GM12891 (cell line): Measurements from ENCODE around the gene HECTD4.

Source experiments
- DNase-seq: peaks from one replicate; pipeline ENCODE4 v3.0.0; 2011; ENCODE audit warnings: low spot score; ENCODE audit not compliant: insufficient read length
- FAIRE-seq: peaks from 2 replicates; lab custom pipeline; 2011; peaks lifted over from hg19 to GRCh38; lab: Jason Lieb, UNC
- PAX5 ChIP-seq: IDR thresholded peaks from 2 replicates; pipeline ENCODE4 v1.6.1; 2011; ENCODE audit warnings: low read length, moderate library complexity, mild to moderate bottlenecking; ENCODE audit not compliant: insufficient read depth, severe bottlenecking
- POLR2A ChIP-seq: IDR thresholded peaks from 2 replicates; pipeline ENCODE4 v1.6.1; 2011; ENCODE audit warnings: low read depth, low read length, control low read depth
- POLR2AphosphoS5 ChIP-seq: IDR thresholded peaks from 2 replicates; pipeline ENCODE4 v1.6.1; 2011; ENCODE audit warnings: low read depth, low read length, control low read depth
- POU2F2 ChIP-seq: IDR thresholded peaks from 2 replicates; pipeline ENCODE4 v1.6.1; 2011; ENCODE audit warnings: low read depth, mild to moderate bottlenecking, control low read depth, low read length, moderate library complexity
- SPI1 ChIP-seq: IDR thresholded peaks from 2 replicates; pipeline ENCODE4 v1.6.1; 2011; ENCODE audit warnings: low read depth, low read length, control low read depth
- TAF1 ChIP-seq: IDR thresholded peaks from 2 replicates; pipeline ENCODE4 v1.6.1; 2011; ENCODE audit warnings: low read depth, low read length, control low read depth

Gene HECTD4

DNA sequence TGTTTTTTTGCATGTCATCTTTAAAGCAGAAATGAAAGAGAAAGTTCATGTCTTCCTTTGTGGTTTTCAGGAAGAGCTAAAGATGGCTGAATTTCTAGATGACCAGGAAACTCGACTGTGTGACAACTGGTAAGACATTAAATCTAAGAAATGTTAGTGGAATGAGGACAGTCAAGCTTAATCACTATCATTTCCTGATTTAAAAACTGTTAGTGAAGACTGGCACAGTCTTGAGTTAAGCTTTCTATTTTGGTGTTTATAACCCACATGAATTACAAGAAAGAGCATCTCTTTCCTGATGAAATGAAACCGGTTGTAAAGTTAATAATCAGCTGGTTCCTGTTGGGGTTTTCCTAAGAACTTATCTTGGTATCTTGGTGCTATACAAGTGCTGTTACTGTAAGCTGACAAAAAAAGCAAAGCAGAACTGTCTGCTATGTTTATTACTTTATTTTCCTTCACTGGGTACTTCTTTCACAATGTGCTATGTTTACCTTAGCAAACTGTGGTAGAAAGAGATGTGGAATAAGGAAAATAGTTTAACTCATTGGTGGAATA, 251.7 kb downstream of the HECTD4 start:
- TF ChIP-seq SPI1 (peak; percentile 45; the same call in 1 of the 2 replicates), TAF1 (no peak), POLR2A (no peak)
- no peak for DNase-seq
- peak; percentile 58 for FAIRE-seq

DNA sequence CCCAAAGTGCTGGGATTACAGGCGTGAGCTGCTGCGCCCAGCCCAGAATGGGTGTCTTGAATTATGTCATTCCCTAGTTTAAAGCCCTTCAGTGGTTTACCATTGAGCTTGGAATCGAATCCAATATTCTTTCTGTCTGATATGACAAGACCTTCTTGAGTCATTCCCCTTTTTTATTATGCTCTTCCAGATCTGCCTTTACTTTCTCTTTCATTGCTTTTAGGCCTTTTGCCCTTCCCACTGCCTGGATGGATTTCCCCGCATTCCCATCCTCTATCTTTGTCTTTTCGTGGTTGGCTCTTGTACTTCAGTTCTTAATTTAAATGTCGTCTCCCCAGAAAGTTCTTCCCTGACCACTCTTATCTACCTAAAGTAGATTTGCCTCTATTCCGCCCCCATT, 255.3 kb downstream of the HECTD4 start:
- TF ChIP-seq POLR2AphosphoS5 (no peak), POU2F2 (no peak), PAX5 (no peak), TAF1 (no peak), POLR2A (no peak)
- FAIRE-seq = no peak
- DNase-seq = no peak

DNA sequence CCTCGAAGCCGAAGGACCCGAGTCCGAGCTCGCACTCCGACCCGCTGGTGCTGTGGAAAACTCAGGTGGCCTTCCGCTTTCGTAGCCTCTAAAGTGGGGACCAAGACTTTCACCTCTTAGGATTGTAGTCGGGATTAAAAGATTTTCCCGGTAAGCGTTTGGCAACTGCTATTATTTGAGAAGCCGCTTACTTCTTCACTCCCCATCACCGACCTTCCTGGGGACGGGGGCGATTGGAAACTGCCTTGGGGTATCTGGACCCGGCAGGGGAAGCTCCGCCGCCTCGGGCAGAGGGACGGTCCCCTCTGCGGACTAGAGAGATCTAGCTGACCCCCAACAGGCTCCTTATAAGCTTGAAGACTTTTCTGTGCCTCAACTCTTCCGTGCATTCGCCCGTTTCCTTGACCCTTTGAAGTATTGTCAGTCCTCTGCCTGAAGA, 256.2 kb downstream of the HECTD4 start:
- TF ChIP-seq SPI1 (0 out of 2 replicates have a peak, but pooled peaks have one; percentile 15), POLR2AphosphoS5 (no peak)
- FAIRE-seq = no peak
- no peak for DNase-seq

DNA sequence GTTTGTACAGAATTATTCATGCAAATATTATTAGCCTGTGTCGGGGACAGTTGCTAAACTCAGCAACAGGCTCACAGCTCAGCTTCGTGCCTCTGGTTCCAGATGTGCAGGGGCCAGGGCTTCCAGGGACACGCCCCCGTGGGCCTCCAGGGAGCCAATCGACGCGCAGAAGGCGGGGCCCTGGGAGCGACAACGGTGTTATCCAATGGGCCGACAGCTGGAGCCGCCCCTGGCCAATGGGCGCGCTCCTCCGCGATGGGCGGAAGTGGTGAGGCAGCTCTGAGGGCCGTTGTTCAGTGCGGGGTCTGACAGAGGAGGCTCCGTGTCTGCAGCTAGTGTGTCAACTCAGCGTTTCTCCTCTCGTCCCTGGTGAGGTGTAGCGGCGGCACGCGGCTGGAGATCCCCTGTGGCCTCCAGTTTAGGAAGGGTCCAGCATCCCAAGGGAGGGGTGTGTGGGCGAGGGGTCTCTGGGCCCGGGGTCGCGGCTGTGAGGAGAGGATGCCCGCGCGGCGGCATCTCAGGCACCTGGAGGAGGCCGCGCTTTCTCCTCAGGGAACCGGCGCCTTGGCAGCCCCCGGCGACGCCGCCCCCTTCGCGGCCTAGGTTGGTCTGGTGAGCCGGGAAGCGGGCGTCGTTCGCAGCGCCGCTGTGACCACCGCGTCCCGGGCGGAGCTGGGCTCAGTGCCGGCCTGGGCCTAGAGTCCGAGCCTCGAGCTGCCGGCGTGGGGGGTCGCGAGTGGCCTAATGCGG, 256.8 kb downstream of the HECTD4 start, which contains the start of gene TRAFD1:
Gene TRAFD1 (plus strand): TSS at position 311 of the 750 bp plus-strand sequence. CDS start 4,963 bp downstream, outside the sequence.
- FAIRE-seq (peak; percentile 96), DNase-seq (peak; percentile 97)
- TF ChIP-seq POLR2AphosphoS5 (peak; percentile 99), SPI1 (peak; percentile 70), TAF1 (peak; percentile 95), POLR2A (peak; percentile 99), PAX5 (peak; percentile 1), POU2F2 (peak; percentile 78; the same call in 1 of the 2 replicates)

DNA sequence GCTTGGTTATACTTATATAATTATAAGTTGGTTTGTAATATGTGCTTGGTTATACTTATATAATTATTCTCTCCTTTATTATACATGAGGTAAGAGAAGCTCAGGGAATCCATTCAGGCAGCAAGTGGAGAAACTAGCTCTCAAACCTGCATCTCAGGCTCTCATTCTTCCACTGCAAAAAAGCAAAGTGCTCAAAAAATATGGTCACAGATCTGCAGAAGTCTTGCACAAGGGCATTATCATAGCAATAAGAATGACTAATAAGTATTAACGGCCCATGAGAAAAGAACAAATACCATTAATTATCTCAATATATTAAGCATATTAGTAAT, 257.3 kb downstream of the HECTD4 start:
- FAIRE-seq (no peak), DNase-seq (no peak)
- TF ChIP-seq SPI1 = no peak
- TF ChIP-seq PAX5 = no peak
- TF ChIP-seq TAF1 = no peak
- no peak for TF ChIP-seq POU2F2
- TF ChIP-seq POLR2A = no peak
- no peak for TF ChIP-seq POLR2AphosphoS5

DNA sequence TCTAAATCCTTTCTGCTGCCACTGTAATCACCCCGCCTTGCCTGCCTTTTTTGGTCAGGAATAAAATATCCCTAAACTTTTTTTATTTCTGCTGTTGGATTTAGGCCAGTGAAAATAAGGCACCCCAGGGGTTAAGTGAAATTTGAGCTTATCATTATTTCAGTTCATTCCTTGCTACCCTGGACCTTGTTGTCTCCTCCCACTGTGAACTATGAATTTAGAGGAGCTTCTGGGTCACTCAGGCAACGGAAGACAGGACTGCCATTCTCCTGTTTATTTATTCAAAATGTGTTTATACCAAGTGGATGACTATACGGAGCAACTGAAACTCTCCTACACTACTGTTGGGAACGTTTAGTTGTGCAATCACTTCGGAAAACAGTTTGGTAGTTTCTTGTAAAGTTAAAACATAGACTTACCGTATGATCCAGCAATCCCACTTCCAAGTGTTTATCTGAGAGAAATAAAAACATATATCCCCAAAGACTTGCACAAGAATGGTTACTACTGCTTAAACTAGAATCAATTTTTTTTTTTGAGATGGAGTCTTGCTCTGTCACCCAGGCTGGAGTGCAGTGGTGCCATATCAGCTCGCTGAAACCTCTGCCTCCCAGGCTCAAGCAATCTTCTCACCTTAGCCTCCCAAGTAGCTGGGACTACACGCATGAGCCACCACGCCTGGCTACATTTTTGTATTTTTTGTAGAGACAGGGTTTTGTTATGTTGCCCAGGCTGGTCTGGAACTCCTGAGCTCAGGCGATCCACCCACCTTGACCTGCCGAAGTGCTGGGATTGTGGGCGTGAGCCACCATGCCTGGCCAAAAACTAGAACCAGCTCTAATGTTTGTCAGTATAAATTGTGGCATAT, 259.2 kb downstream of the HECTD4 start:
- TF ChIP-seq SPI1 (no peak), POU2F2 (no peak), POLR2AphosphoS5 (no peak), TAF1 (no peak), POLR2A (no peak), PAX5 (no peak)
- DNase-seq (no peak), FAIRE-seq (no peak)

DNA sequence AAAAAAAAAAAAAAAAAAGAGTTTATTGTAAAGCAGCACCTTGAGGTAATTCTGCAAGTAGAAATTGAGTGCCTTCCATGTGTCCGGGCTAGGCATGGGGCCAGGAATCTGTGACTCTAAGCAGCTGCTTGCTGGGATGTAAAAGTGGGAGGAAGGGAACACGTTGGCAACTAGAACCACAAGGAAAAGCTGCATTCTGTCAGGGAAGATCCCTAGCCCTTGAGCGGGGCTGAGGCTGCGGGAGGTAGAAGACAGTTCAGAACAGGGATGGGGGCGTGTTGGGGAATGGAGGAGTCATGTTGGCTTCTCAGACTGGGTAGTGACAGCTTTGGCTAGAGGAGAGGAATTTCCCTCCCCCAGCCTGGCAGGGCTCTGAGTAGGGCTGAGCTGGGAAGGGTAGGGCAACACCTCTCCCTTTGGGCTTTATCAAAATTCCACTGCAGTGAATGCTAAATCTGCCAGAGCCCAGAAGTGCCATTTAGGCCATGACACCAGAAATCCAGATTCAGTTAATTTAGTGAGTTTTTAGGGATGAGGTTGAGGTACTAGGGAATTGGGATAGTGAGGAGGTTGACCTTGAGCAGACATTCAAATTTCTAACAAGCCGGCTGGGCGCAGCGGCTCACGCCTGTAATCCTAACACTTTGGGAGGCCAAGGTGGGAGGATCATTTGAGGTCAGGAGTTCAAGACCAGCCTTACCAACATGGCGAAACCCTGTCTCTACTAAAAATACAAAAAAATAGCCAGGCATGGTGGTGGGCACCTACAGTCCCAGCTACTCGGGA, 260.3 kb downstream of the HECTD4 start:
- FAIRE-seq = no peak
- no peak for DNase-seq
- no peak for TF ChIP-seq PAX5
- TF ChIP-seq TAF1 = no peak
- TF ChIP-seq SPI1 = no peak
- no peak for TF ChIP-seq POLR2A
- no peak for TF ChIP-seq POLR2AphosphoS5
- no peak for TF ChIP-seq POU2F2

DNA sequence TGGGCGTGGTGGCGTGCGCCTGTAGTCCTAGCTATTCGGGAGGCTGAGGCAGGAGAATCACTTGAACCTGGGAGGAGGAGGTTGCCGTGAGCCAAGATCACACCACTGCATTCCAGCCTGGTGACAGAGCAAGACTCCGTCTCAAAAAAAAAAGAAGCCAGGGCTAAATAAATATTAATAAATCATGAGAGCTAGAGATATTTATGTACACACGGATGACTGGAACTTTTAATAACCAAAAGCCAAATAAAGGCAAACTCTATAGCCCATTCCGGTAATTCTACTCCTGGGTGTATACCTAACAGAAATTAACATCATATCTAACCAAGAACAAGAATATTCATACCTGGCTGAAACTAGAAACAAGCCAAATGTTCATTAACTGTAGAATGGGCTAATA, 264.5 kb downstream of the HECTD4 start:
- DNase-seq = no peak
- no peak for TF ChIP-seq POU2F2
- no peak for TF ChIP-seq POLR2A
- no peak for TF ChIP-seq PAX5
- TF ChIP-seq SPI1 = no peak
- TF ChIP-seq POLR2AphosphoS5 = no peak
- TF ChIP-seq TAF1 = no peak
- no peak for FAIRE-seq
